Mammary epithelial cell (primary cell): ENCODE results near the gene REV1.

Experiments used
- CTCF ChIP-seq, 2 donors: IDR thresholded peaks in 1 of 2; conservative IDR thresholded peaks in 1 of 2; 2 replicates each; pipeline ENCODE4 v1.5.1; 2011 to 2012; ENCODE audit warnings: inconsistent platforms in 2 of 2, low read length in 2 of 2, mild to moderate bottlenecking in 2 of 2, control low read depth in 1 of 2, low read depth in 1 of 2; ENCODE audit not compliant: insufficient read depth in 1 of 2; ENCODE audit errors: extremely low read depth in 1 of 2
- EZH2 ChIP-seq: IDR thresholded peaks from 2 replicates; pipeline ENCODE4 v1.6.1; 2012; ENCODE audit warnings: low read length, inconsistent platforms, borderline replicate concordance

- TF ChIP-seq CTCF (conservative IDR thresholded peaks at IDR 0.05 in 1 of 2, IDR thresholded peaks at IDR 0.05 in 1 of 2; ENCODE audit: extremely low read depth in 1 of 2, insufficient read depth in 1 of 2, low read depth in 1 of 2, low read length in 2 of 2) (no peak), EZH2 (no peak)
Measured at GRCh38 chr2:99356853-99357252, 133.0 kb downstream of the REV1 start.
